ENCODE data around the gene MED23. TPM values are rescaled to one million over a fixed set of nuclear protein-coding genes. Genes with fewer than 3 reads are reported as not detected.

Gene MED23
- total and polyA plus RNA-seq, 2 experiments from 2014 or later, result 16.9 to 35.7 TPM

DNA sequence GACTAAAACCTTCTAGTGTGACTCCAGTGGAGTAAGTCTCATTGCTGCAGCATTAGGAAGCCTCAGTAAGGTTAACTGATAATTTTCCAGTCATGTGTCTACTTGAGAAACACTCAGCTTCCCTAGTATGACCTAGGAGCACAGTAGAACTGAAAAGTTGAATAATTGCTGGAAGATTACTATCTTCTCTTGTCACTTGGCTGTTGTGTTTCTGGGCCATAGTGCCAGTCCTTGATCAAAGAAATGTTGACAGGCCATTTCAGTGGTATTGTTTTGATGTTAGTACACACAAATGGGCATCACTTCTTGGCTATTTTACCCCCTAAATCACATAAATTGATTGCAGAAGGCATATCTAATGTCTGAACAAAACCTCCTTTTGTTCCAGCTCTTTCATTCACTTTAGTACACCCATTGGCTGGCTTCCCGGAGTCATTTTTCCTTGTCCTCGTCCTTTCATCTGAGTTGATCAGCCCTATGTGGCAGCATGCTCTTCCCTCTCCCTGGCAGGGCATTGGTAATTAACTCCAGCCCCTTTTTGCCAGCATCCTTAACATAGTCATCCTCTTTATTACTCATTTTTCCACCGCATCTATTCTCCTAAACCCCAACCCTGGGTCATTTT, 15.1 kb upstream of the MED23 start:
- no peak overlapping the region for H2AFZ ChIP-seq
- H3K79me2 ChIP-seq (ENCODE audit: insufficient read depth), result no peaks in the 10 kb centered on the region
- DNase-seq, result peak; percentile 36
- no peaks in the 10 kb centered on the region for H3K9me3 ChIP-seq (ENCODE audit: low read depth)
- H3K9me2 ChIP-seq (ENCODE audit: insufficient read depth), result no peaks in the 10 kb centered on the region
- H3K4me1 ChIP-seq (ENCODE audit: insufficient read depth), result no peaks in the 10 kb centered on the region
- 0 to 10% methylated on average over 2 to 3 of the region's 3 CpGs for WGBS, 2 experiments (ENCODE audit: low coverage in 1 of 2, low lambda C conversion rate in 2 of 2, missing lambda C conversion rate in 2 of 2)
- H3K36me3 ChIP-seq (ENCODE audit: low read depth), result no peaks in the 10 kb centered on the region
- no peaks in the 10 kb centered on the region for H3K27me3 ChIP-seq (replicated peaks; ENCODE audit: insufficient read depth)
- no peaks in the 10 kb centered on the region for H3F3A ChIP-seq (ENCODE audit: insufficient read depth)
- in situ Hi-C loops (cut with MboI), result no loop called here
- no peak overlapping the region for H3K4me3 ChIP-seq
- TF ChIP-seq EZH2phosphoT487 (IDR thresholded peaks at IDR 0.05; ENCODE audit: insufficient read depth, low read depth), result no peak
- no peaks in the 10 kb centered on the region for H4K20me1 ChIP-seq (ENCODE audit: insufficient read depth)
- no peak overlapping the region for H3K9ac ChIP-seq
- no peak overlapping the region for H3K4me2 ChIP-seq (ENCODE audit: unreplicated experiment)
- no peak overlapping the region for H3K27ac ChIP-seq

DNA sequence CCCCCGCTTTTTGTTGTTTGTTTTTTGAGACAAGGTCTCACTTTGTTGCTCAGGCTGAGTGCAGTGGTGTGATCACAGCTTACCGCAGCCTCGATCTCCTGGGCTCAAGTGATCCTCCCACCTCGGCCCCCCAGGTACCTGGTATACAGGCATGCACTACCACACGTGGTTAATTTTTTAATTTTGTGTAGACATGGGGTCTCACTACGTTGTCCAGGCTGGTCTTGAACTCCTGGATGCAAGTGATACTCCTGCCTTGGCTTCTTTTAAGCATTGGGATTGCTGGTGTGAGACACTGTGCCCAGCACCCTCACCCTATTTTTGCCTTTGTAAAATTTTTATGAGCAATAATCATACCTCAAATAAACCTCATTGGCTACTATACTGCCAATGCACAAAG, 14.5 kb upstream of the MED23 start:
- Histone ChIP-seq H3K9ac (no peak overlapping the region), H3K27ac (no peak overlapping the region), H3K4me2 (ENCODE audit: unreplicated experiment) (no peak overlapping the region), H3K27me3 (replicated peaks; ENCODE audit: insufficient read depth) (no peaks in the 10 kb centered on the region), H3K4me1 (ENCODE audit: insufficient read depth) (no peaks in the 10 kb centered on the region), H3K4me3 (no peak overlapping the region), H3K9me3 (ENCODE audit: low read depth) (no peaks in the 10 kb centered on the region), H3K9me2 (ENCODE audit: insufficient read depth) (no peaks in the 10 kb centered on the region), H4K20me1 (ENCODE audit: insufficient read depth) (no peaks in the 10 kb centered on the region), H2AFZ (no peak overlapping the region), H3K36me3 (ENCODE audit: low read depth) (no peaks in the 10 kb centered on the region), H3K79me2 (ENCODE audit: insufficient read depth) (no peaks in the 10 kb centered on the region), H3F3A (ENCODE audit: insufficient read depth) (no peaks in the 10 kb centered on the region)
- in situ Hi-C loops (cut with MboI), result no loop called here
- DNase-seq, result no peak
- 58 to 59% methylated on average over 6 of the region's 6 CpGs for WGBS, 2 experiments (ENCODE audit: low coverage in 1 of 2, low lambda C conversion rate in 2 of 2, missing lambda C conversion rate in 2 of 2)
- TF ChIP-seq EZH2phosphoT487 (IDR thresholded peaks at IDR 0.05; ENCODE audit: insufficient read depth, low read depth) (no peak), EZH2 (IDR thresholded peaks at IDR 0.05; ENCODE audit: insufficient read depth, poor library complexity, severe bottlenecking) (no peak)

DNA sequence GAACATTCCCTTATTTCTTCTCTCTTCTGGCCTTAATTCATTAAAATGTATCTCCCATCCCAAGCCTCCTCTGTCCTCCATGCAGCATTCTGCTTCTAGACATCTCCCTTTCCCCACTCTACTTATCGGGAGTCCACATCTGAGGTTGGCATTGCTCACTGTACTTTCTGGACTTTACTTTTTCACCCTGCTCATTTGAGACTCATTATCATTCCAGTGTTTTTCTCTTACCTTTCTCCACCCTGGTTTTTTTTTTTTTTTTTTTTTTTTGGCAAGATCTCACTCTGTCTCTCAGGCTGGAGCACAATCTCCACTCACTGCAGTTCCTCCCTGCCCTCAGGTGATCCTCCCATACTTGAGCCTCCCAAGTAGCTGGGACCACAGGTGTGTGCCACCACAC, 13.5 kb upstream of the MED23 start:
- Histone ChIP-seq H3K9ac (no peak overlapping the region), H3K4me1 (ENCODE audit: insufficient read depth) (no peaks in the 10 kb centered on the region), H3K27me3 (replicated peaks; ENCODE audit: insufficient read depth) (no peaks in the 10 kb centered on the region), H3K4me2 (ENCODE audit: unreplicated experiment) (no peak overlapping the region), H3K4me3 (no peak overlapping the region), H2AFZ (no peak overlapping the region), H4K20me1 (ENCODE audit: insufficient read depth) (no peaks in the 10 kb centered on the region), H3K9me3 (ENCODE audit: low read depth) (no peaks in the 10 kb centered on the region), H3F3A (ENCODE audit: insufficient read depth) (no peaks in the 10 kb centered on the region), H3K27ac (no peak overlapping the region), H3K79me2 (ENCODE audit: insufficient read depth) (no peaks in the 10 kb centered on the region), H3K36me3 (ENCODE audit: low read depth) (no peaks in the 10 kb centered on the region), H3K9me2 (ENCODE audit: insufficient read depth) (no peaks in the 10 kb centered on the region)
- TF ChIP-seq EZH2phosphoT487 (IDR thresholded peaks at IDR 0.05; ENCODE audit: insufficient read depth, low read depth) (no peak), EZH2 (IDR thresholded peaks at IDR 0.05; ENCODE audit: insufficient read depth, poor library complexity, severe bottlenecking) (no peak)
- DNase-seq, result no peak
- in situ Hi-C loops (cut with MboI), result no loop called here
- 96 to 100% methylated on average over 1 of the region's 1 CpG for WGBS, 2 experiments (ENCODE audit: low coverage in 1 of 2, low lambda C conversion rate in 2 of 2, missing lambda C conversion rate in 2 of 2)

DNA sequence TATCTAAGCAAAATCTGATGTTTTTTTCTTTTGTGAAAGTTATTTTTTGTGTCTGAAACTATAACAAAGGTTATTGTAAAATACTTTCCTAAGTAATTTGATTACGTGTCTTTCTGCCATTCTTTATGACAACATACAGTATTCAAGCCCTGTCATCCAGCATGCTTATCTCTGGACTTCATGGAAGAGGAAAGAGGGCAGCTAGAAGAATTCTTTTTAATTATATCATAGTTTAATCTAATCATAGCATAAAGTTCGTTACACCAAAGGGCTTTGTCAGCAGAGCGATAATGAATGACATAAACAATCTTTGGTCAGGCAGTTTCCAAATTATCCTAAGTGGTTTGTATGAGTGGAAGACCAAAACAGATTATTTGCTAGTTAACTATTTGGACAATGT, 12.5 kb upstream of the MED23 start:
- TF ChIP-seq EZH2phosphoT487 (IDR thresholded peaks at IDR 0.05; ENCODE audit: insufficient read depth, low read depth) (no peak), EZH2 (IDR thresholded peaks at IDR 0.05; ENCODE audit: insufficient read depth, poor library complexity, severe bottlenecking) (no peak)
- H3K4me1 ChIP-seq (ENCODE audit: insufficient read depth), result no peaks in the 10 kb centered on the region
- no peak overlapping the region for H3K27ac ChIP-seq
- no peak overlapping the region for H2AFZ ChIP-seq
- H3K4me2 ChIP-seq (ENCODE audit: unreplicated experiment), result no peak overlapping the region
- no peaks in the 10 kb centered on the region for H4K20me1 ChIP-seq (ENCODE audit: insufficient read depth)
- no peaks in the 10 kb centered on the region for H3K9me2 ChIP-seq (ENCODE audit: insufficient read depth)
- no peaks in the 10 kb centered on the region for H3K36me3 ChIP-seq (ENCODE audit: low read depth)
- no peak overlapping the region for H3K4me3 ChIP-seq
- no peaks in the 10 kb centered on the region for H3K27me3 ChIP-seq (replicated peaks; ENCODE audit: insufficient read depth)
- WGBS, 2 experiments (ENCODE audit: low coverage in 1 of 2, low lambda C conversion rate in 2 of 2, missing lambda C conversion rate in 2 of 2), result 92 to 97% methylated on average over 3 of the region's 3 CpGs
- H3K9ac ChIP-seq, result no peak overlapping the region
- no peaks in the 10 kb centered on the region for H3K9me3 ChIP-seq (ENCODE audit: low read depth)
- no peaks in the 10 kb centered on the region for H3K79me2 ChIP-seq (ENCODE audit: insufficient read depth)
- no peaks in the 10 kb centered on the region for H3F3A ChIP-seq (ENCODE audit: insufficient read depth)
- in situ Hi-C loops (cut with MboI), result no loop called here
- DNase-seq, result no peak

DNA sequence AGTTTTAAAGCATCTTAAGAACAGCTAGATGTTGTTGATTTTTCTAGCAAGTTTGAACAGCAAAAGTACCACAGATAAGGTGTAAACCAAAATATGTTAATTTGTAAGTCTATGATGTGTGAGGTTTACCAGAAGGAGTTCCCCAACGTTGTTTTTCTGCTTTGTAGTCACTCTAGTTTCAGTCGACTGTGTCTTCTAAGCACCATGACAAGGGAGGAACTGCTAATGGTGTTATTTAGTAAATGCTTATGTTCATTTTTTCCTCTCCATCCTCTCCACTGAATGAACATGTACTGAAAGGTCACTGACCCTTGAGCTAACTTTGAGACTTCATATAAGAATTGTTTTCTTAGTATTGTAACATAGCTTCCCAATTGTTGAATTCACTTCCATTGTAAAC, 12.1 kb upstream of the MED23 start:
- TF ChIP-seq EZH2 (IDR thresholded peaks at IDR 0.05; ENCODE audit: insufficient read depth, poor library complexity, severe bottlenecking), result no peak
- no peak for TF ChIP-seq EZH2phosphoT487 (IDR thresholded peaks at IDR 0.05; ENCODE audit: insufficient read depth, low read depth)
- Histone ChIP-seq H3K9me2 (ENCODE audit: insufficient read depth) (no peaks in the 10 kb centered on the region), H3F3A (ENCODE audit: insufficient read depth) (no peaks in the 10 kb centered on the region), H3K79me2 (ENCODE audit: insufficient read depth) (no peaks in the 10 kb centered on the region), H4K20me1 (ENCODE audit: insufficient read depth) (no peaks in the 10 kb centered on the region), H3K36me3 (ENCODE audit: low read depth) (no peaks in the 10 kb centered on the region), H3K4me3 (no peak overlapping the region), H3K9me3 (ENCODE audit: low read depth) (no peaks in the 10 kb centered on the region), H2AFZ (0 out of 2 replicates have a peak overlapping the region, but pooled peaks have one; percentile 40), H3K4me2 (ENCODE audit: unreplicated experiment) (no peak overlapping the region), H3K9ac (no peak overlapping the region), H3K27me3 (replicated peaks; ENCODE audit: insufficient read depth) (no peaks in the 10 kb centered on the region), H3K4me1 (ENCODE audit: insufficient read depth) (no peaks in the 10 kb centered on the region), H3K27ac (no peak overlapping the region)
- in situ Hi-C loops (cut with MboI), result no loop called here
- no peak for DNase-seq
- WGBS, 2 experiments (ENCODE audit: low coverage in 1 of 2, low lambda C conversion rate in 2 of 2, missing lambda C conversion rate in 2 of 2), result 56 to 65% methylated on average over 2 of the region's 2 CpGs
